H9 (cell line): ENCODE data around the gene PCSK9. TPM values are rescaled to one million over a fixed set of nuclear protein-coding genes. Genes with fewer than 3 reads are reported as not detected.

ENCODE experiments used
- DNase-seq: peaks from one replicate; pipeline ENCODE4 v3.0.0-alpha.2; 2017
- H2AFZ ChIP-seq: one replicate; pipeline ENCODE4 v1.6.1; 2013; ENCODE audit warnings: mild to moderate bottlenecking, low read length, control low read depth, moderate library complexity
- H2AK5ac ChIP-seq: 2 replicates; pipeline ENCODE4 v1.6.1; 2013; ENCODE audit warnings: low read length, control low read depth, mixed read lengths; ENCODE audit not compliant: insufficient read length
- H2BK120ac ChIP-seq: one replicate; pipeline ENCODE4 v1.6.1; 2013; ENCODE audit warnings: low read depth, mild to moderate bottlenecking, low read length, control low read depth, inconsistent platforms; ENCODE audit not compliant: poor library complexity, severe bottlenecking
- H2BK12ac ChIP-seq: 2 replicates; pipeline ENCODE4 v1.6.1; 2013; ENCODE audit warnings: low read length, control low read depth, mixed read lengths, low read depth; ENCODE audit not compliant: insufficient read length
- H2BK15ac ChIP-seq: 2 replicates; pipeline ENCODE4 v1.6.1; 2013; ENCODE audit warnings: low read depth, low read length, control low read depth
- H2BK20ac ChIP-seq: one replicate; pipeline ENCODE4 v1.6.1; 2013; ENCODE audit warnings: low read depth, mild to moderate bottlenecking, low read length, control low read depth, inconsistent platforms; ENCODE audit not compliant: poor library complexity, severe bottlenecking
- H2BK5ac ChIP-seq: 2 replicates; pipeline ENCODE4 v1.6.1; 2013; ENCODE audit warnings: low read length, control low read depth, mixed read lengths; ENCODE audit not compliant: insufficient read length
- H3K14ac ChIP-seq: 2 replicates; pipeline ENCODE4 v1.6.1; 2013; ENCODE audit warnings: low read length, control low read depth; ENCODE audit not compliant: insufficient read depth
- H3K18ac ChIP-seq: 2 replicates; pipeline ENCODE4 v1.6.1; 2013; ENCODE audit warnings: low read depth, mild to moderate bottlenecking, mixed read lengths, low read length, control low read depth; ENCODE audit not compliant: insufficient read length
- H3K23ac ChIP-seq: 2 replicates; pipeline ENCODE4 v1.6.1; 2013; ENCODE audit warnings: low read length, control low read depth, mixed read lengths, low read depth; ENCODE audit not compliant: insufficient read length
- H3K23me2 ChIP-seq: 2 replicates; pipeline ENCODE4 v1.6.1; 2013; ENCODE audit warnings: low read depth, mild to moderate bottlenecking, mixed read lengths, low read length, control low read depth; ENCODE audit not compliant: insufficient read length, poor library complexity, severe bottlenecking
- H3K27ac ChIP-seq: 2 replicates; pipeline ENCODE4 v1.5.1; 2013; ENCODE audit warnings: low read length, control low read depth, mixed read lengths, low read depth; ENCODE audit not compliant: insufficient read length
- H3K27me3 ChIP-seq: 2 replicates; pipeline ENCODE4 v1.6.1; 2013; ENCODE audit warnings: low read length, control low read depth, inconsistent platforms; ENCODE audit not compliant: insufficient read depth
- H3K4ac ChIP-seq: 2 replicates; pipeline ENCODE4 v1.6.1; 2013; ENCODE audit warnings: low read depth, mild to moderate bottlenecking, control low read depth, inconsistent platforms, low read length, moderate library complexity
- H3K4me1 ChIP-seq: 2 replicates; pipeline ENCODE4 v1.6.1; 2013; ENCODE audit warnings: low read length, control low read depth, inconsistent platforms; ENCODE audit not compliant: insufficient read depth
- H3K4me2 ChIP-seq: 2 replicates; pipeline ENCODE4 v1.6.1; 2013; ENCODE audit warnings: low read length, control low read depth, mixed read lengths; ENCODE audit not compliant: insufficient read length, insufficient read depth
- H3K56ac ChIP-seq: 2 replicates; pipeline ENCODE4 v1.6.1; 2013; ENCODE audit warnings: low read depth, mild to moderate bottlenecking, mixed read lengths, low read length, control low read depth; ENCODE audit not compliant: insufficient read length
- H3K79me1 ChIP-seq: 2 replicates; pipeline ENCODE4 v1.6.1; 2013; ENCODE audit warnings: low read depth, mild to moderate bottlenecking, moderate library complexity, low read length, control low read depth, inconsistent platforms; ENCODE audit not compliant: insufficient read depth, poor library complexity, severe bottlenecking
- H3K79me2 ChIP-seq: 2 replicates; pipeline ENCODE4 v1.6.1; 2013; ENCODE audit warnings: low read length, control low read depth, inconsistent platforms; ENCODE audit not compliant: insufficient read depth
- H3K9ac ChIP-seq: 2 replicates; pipeline ENCODE4 v1.6.1; 2013; ENCODE audit warnings: low read length, control low read depth, mixed read lengths; ENCODE audit not compliant: insufficient read length; ENCODE audit errors: extremely low read depth
- H3K9me3 ChIP-seq: one replicate; pipeline ENCODE4 v1.6.1; 2013; ENCODE audit warnings: low read depth, low read length, inconsistent platforms; ENCODE audit not compliant: control insufficient read depth
- H3T11ph ChIP-seq: one replicate; pipeline ENCODE4 v1.6.1; 2013; ENCODE audit warnings: mild to moderate bottlenecking, low read length, control low read depth, inconsistent platforms
- H4K20me1 ChIP-seq: one replicate; pipeline ENCODE4 v1.6.1; 2013; ENCODE audit not compliant: control insufficient read depth, insufficient read length, insufficient read depth
- H4K5ac ChIP-seq: 2 replicates; pipeline ENCODE4 v1.6.1; 2013; ENCODE audit warnings: low read depth, mild to moderate bottlenecking, mixed read lengths, low read length, control low read depth; ENCODE audit not compliant: insufficient read length
- H4K8ac ChIP-seq: replicated peaks from 2 replicates; pipeline ENCODE4 v1.6.1; 2013; ENCODE audit warnings: low read length, control low read depth, mixed read lengths, low read depth; ENCODE audit not compliant: insufficient read length
- H4K91ac ChIP-seq: 2 replicates; pipeline ENCODE4 v1.6.1; 2013; ENCODE audit warnings: low read depth, mild to moderate bottlenecking, moderate library complexity, mixed read lengths, low read length, control low read depth; ENCODE audit not compliant: insufficient read length
- H3K27ac Mint-ChIP-seq, 3 experiments: 2 replicates in 2 of 3; 3 replicates in 1 of 3; pipeline ENCODE4 v1.8.0; 2020 to 2021; ENCODE audit warnings: mixed read lengths in 3 of 3, mild to moderate bottlenecking in 1 of 3, moderate library complexity in 1 of 3
- H3K27me3 Mint-ChIP-seq: 2 replicates; pipeline ENCODE4 v1.8.0; 2021; ENCODE audit warnings: low read depth, mild to moderate bottlenecking, moderate library complexity, mixed read lengths
- H3K36me3 Mint-ChIP-seq, 3 experiments: 2 replicates in 2 of 3; 3 replicates in 1 of 3; pipeline ENCODE4 v1.8.0; 2020 to 2021; ENCODE audit warnings: low read depth in 3 of 3, mixed read lengths in 3 of 3; ENCODE audit not compliant: insufficient read depth in 1 of 3
- H3K4me1 Mint-ChIP-seq, 2 experiments: 2 replicates each; pipeline ENCODE4 v1.8.0; 2020; ENCODE audit warnings: mixed read lengths in 2 of 2
- H3K4me3 Mint-ChIP-seq, 2 experiments: 2 replicates in 1 of 2; 3 replicates in 1 of 2; pipeline ENCODE4 v1.8.0; 2020 to 2021; ENCODE audit warnings: mild to moderate bottlenecking in 2 of 2, mixed read lengths in 2 of 2, moderate library complexity in 1 of 2
- H3K9me3 Mint-ChIP-seq, 2 experiments: 2 replicates in 1 of 2; 3 replicates in 1 of 2; pipeline ENCODE4 v1.8.0; 2020; ENCODE audit warnings: mild to moderate bottlenecking in 2 of 2, mixed read lengths in 2 of 2, moderate library complexity in 1 of 2
- CTCF ChIP-seq: fragments of 200-600 bp; sonication (generic); conservative IDR thresholded peaks from 3 replicates; pipeline ENCODE4 v1.8.0; 2021; ENCODE audit warnings: antibody characterized with exemption, mild to moderate bottlenecking
- WGBS: extraction: QIAGEN DNeasy Blood & Tissue Kit; methylation state at CpG from one replicate; pipeline ENCODE4 v1.1.7; 2013; ENCODE audit warnings: missing lambda C conversion rate, low lambda C conversion rate, mixed read lengths; ENCODE audit not compliant: insufficient read length; ENCODE audit errors: extremely low coverage; 5-methylcytosine and 5-hydroxymethylcytosine counted together
- total RNA-seq: library from RNA; stranded (reverse); gene quantifications from 2 replicates; pipeline ENCODE4 v1.2.1, GENCODE V29; 2021

The PCSK9 gene
- total RNA-seq, 1 experiment from 2014 or later, result 75.1 TPM

- no peak for TF ChIP-seq CTCF
- no CpG with 5 or more reads among the region's 3 CpGs for whole genome bisulfite sequencing
- H2BK20ac ChIP-seq, result no peak overlapping the region
- H3K27me3 Mint-ChIP-seq, result no peaks in the 10 kb centered on the region
- no peak overlapping the region for H3T11ph ChIP-seq
- no peaks in the 10 kb centered on the region for H3K79me2 ChIP-seq
- no peak overlapping the region for H3K14ac ChIP-seq
- H3K9me3 ChIP-seq, result no peaks in the 10 kb centered on the region
- H3K27ac Mint-ChIP-seq, result no peak overlapping the region
- H2AK5ac ChIP-seq, result no peak overlapping the region
- no peak overlapping the region for H2AFZ ChIP-seq
- H4K20me1 ChIP-seq, result no peaks in the 10 kb centered on the region
- no peak overlapping the region for H2BK120ac ChIP-seq
- peaks cover 3 to 5% of the 10 kb centered on the region in 2 experiments; a peak in 2 of 4 replicates for H3K4me1 Mint-ChIP-seq
- no peak overlapping the region for H3K56ac ChIP-seq
- no peak overlapping the region for H3K23ac ChIP-seq
- no peak overlapping the region for H4K8ac ChIP-seq
- no peak overlapping the region for H3K4ac ChIP-seq
- H4K5ac ChIP-seq, result no peak overlapping the region
- no peaks in the 10 kb centered on the region for H3K23me2 ChIP-seq
- H2BK15ac ChIP-seq, result no peak overlapping the region
- no peak overlapping the region for H4K91ac ChIP-seq
- H3K4me2 ChIP-seq, result no peak overlapping the region
- no peak overlapping the region for H3K4me3 Mint-ChIP-seq
- H3K27ac ChIP-seq, result no peak overlapping the region
- no peaks in the 10 kb centered on the region for H3K4me1 ChIP-seq
- H3K36me3 Mint-ChIP-seq, result peaks cover 31 to 89% (median 71%) of the 10 kb centered on the region in 3 experiments
- no peaks in the 10 kb centered on the region for H3K79me1 ChIP-seq
- H3K9ac ChIP-seq, result no peak overlapping the region
- no peak for DNase-seq
- no peaks in the 10 kb centered on the region for H3K27me3 ChIP-seq
- no peak overlapping the region for H2BK5ac ChIP-seq
- H3K9me3 Mint-ChIP-seq, result no peaks in the 10 kb centered on the region
- no peak overlapping the region for H3K18ac ChIP-seq
- H2BK12ac ChIP-seq, result no peak overlapping the region
Measured at GRCh38 chr1:55073187-55073916, 34.0 kb downstream of the PCSK9 start.
